K562 (cell line): ENCODE data around the gene TNIK. TPM values are rescaled to one million over a fixed set of nuclear protein-coding genes. Genes with fewer than 3 reads are reported as not detected.

Experiments
- ARID3B ChIP-seq: fragments of 250-450 bp; sonication (Bioruptor Pico); IDR thresholded peaks from 2 replicates; pipeline ENCODE4 v1.4.0; 2020; ENCODE audit warnings: borderline replicate concordance
- BHLHE40 ChIP-seq: IDR thresholded peaks from 2 replicates; pipeline ENCODE4 v1.6.1; 2011; ENCODE audit warnings: low read length, improper control_type of control experiment
- BRD4 ChIP-seq: fragments of 200-600 bp; sonication (generic); IDR thresholded peaks from 2 replicates; pipeline ENCODE4 v1.6.1; 2017; ENCODE audit warnings: inconsistent platforms
- CC2D1A ChIP-seq: fragments of 450-650 bp; IDR thresholded peaks from 2 replicates; pipeline ENCODE4 v1.6.1; 2017; ENCODE audit warnings: mild to moderate bottlenecking
- CREB3 ChIP-seq: fragments of 450-650 bp; conservative IDR thresholded peaks from 2 replicates; pipeline ENCODE4 v1.6.1; 2016; ENCODE audit warnings: missing genetic modification characterization, low read depth, mild to moderate bottlenecking, missing compliant biosample characterization, moderate library complexity
- CREBBP ChIP-seq: IDR thresholded peaks from one replicate; pipeline ENCODE4 v1.6.1; 2012; ENCODE audit warnings: low read depth, mild to moderate bottlenecking, control low read depth, inconsistent platforms, low read length
- EWSR1 ChIP-seq: fragments of 450-650 bp; IDR thresholded peaks from 2 replicates; pipeline ENCODE4 v1.6.1; 2018; ENCODE audit warnings: borderline replicate concordance, mild to moderate bottlenecking, low read depth, moderate library complexity; ENCODE audit not compliant: partially characterized antibody
- MYBL2 ChIP-seq, 2 experiments: fragments of 450-650 bp in 1 of 2; sonication (generic) in 1 of 2; formaldehyde crosslinking in 1 of 2; IDR thresholded peaks; 2 replicates each; pipeline versions ENCODE4 v1.6.1 to v1.8.1; 2017 to 2022; ENCODE audit warnings: borderline replicate concordance in 1 of 2, inconsistent platforms in 1 of 2, low read depth in 1 of 2, mild to moderate bottlenecking in 1 of 2, missing genetic modification reagents in 1 of 2, moderate library complexity in 1 of 2
- POLR2AphosphoS5 ChIP-seq: IDR thresholded peaks from 2 replicates; pipeline ENCODE4 v1.6.1; 2011; ENCODE audit warnings: mild to moderate bottlenecking, low read depth, low read length, moderate library complexity; ENCODE audit not compliant: control insufficient read depth, insufficient read depth
- RBM15 ChIP-seq: fragments of 200-400 bp; formaldehyde crosslinking; IDR thresholded peaks from 2 replicates; pipeline ENCODE4 v1.6.1; 2018; ENCODE audit warnings: mild to moderate bottlenecking, low read length, moderate library complexity; ENCODE audit not compliant: insufficient read depth
- RREB1 ChIP-seq: fragments of 250-450 bp; sonication (Bioruptor Pico); IDR thresholded peaks from 2 replicates; pipeline ENCODE4 v1.4.0; 2020
- SMARCC2 ChIP-seq: fragments of 450-650 bp; IDR thresholded peaks from 2 replicates; pipeline ENCODE4 v1.6.1; 2017; ENCODE audit warnings: antibody characterized with exemption, moderate library complexity, mild to moderate bottlenecking, low read depth
- STAT5A ChIP-seq: IDR thresholded peaks from 2 replicates; pipeline ENCODE4 v1.6.1; 2012; ENCODE audit warnings: low read length, inconsistent platforms, borderline replicate concordance
- WHSC1 ChIP-seq: IDR thresholded peaks from one replicate; pipeline ENCODE4 v1.6.1; 2012; ENCODE audit warnings: low read length, control low read depth, inconsistent platforms
- ZNF445 ChIP-seq: fragments of 250-450 bp; sonication (Bioruptor Pico); IDR thresholded peaks from 2 replicates; pipeline ENCODE4 v1.4.0; 2020; ENCODE audit warnings: low read depth, mild to moderate bottlenecking, moderate library complexity
- ZNF778 ChIP-seq: fragments of 450-650 bp; formaldehyde crosslinking; IDR thresholded peaks from 2 replicates; pipeline ENCODE4 v1.4.0; 2020; ENCODE audit warnings: mild to moderate bottlenecking, moderate library complexity
- polyA plus RNA-seq, 8 experiments: library from polyadenylated mRNA; depleted of rRNA in 4 of 8; stranded (reverse) in 5 of 8; unstranded in 3 of 8; fragments of >200 nt; fragmentation: Nextera tagmentation in 2 of 8; fragmentation: Illumina TruSeq in 1 of 8; extraction: Ambion mirVana in 2 of 8; extraction: Trizol in 1 of 8; gene quantifications; 2 replicates each; pipeline versions ENCODE4 v1.2.1 to v1.2.3, GENCODE V29; 2011 to 2014; ENCODE audit warnings: inconsistent platforms in 1 of 8, missing spikeins in 1 of 8
- total RNA-seq, 7 experiments: library from RNA; depleted of rRNA in 6 of 7; stranded (reverse); fragments of >200 nt in 6 of 7; fragmentation: Illumina TruSeq in 2 of 7; extraction: Trizol in 2 of 7; gene quantifications; 2 replicates each; pipeline versions ENCODE4 v1.2.1 to v1.2.3, GENCODE V29; 2011 to 2021; ENCODE audit warnings: low replicate concordance in 1 of 7
- TF ChIP-seq, protein P1 (sequence below): fragments of 450-650 bp; formaldehyde crosslinking; IDR thresholded peaks from 2 replicates; pipeline ENCODE4 v1.4.0; 2020; ENCODE audit warnings: mild to moderate bottlenecking, moderate library complexity

TNIK gene
- total and polyA plus RNA-seq, 9 of the 15 experiments (the other 6 are each of a cell fraction or from before 2014, with no cell fraction given), result 6.6 to 39.0 (median 24.7) TPM

DNA sequence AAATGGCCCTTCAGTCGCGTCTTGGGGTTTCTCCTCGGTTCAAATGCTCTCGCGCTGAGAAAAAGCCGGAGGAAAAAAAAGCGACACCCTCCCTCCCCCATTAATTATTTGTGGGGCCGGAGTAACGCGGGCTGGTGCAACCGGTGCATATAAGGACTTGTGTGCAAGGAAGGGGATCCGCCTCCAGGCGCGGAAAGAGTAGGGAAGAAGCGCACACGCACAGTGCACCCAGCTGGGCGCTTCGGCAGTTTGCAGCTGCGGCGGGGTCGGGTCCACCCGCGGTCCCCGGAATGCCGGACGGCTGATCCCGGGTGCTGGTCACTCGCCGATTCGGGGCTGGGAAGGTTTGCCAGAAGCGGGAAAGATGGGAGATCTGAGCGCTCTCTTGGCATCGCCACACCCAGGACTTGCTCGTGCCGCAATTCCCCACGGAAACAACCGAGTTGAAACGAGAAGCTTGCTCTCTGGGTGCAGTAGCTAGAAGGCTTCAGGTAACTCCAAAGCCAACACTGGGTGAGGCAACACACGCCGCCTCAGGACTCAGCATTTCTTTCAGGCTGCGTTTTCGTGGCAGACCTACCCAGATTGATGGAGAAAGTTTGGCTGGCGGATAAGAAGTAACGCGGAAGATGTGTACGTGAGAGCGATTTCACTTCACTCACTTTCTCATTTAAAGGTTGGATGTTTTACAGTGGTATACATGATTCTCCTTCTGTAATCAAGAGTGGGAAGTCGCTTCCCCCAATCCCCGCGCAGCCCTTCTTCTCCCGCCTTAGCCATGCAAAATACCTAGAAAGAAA lies 720 bp upstream of the TNIK start (continued):
- TF ChIP-seq ARID3B (CRISPR knock-in tag) (no peak), MYBL2 (IDR thresholded peaks at IDR 0.05; ENCODE audit: low read depth) (no peak), MYBL2 (CRISPR knock-in tag; IDR thresholded peaks at IDR 0.05; ENCODE audit: borderline replicate concordance) (no peak), BHLHE40 (peak; percentile 47; the same call in 1 of the 2 replicates), CC2D1A (no peak), RREB1 (CRISPR knock-in tag) (peak; percentile 43; the same call in 1 of the 2 replicates), POLR2AphosphoS5 (no peak; the same call in 1 of the 2 replicates), ZNF778 (CRISPR knock-in tag) (no peak), SMARCC2 (no peak), CREB3 (tag) (no peak), BRD4 (no peak), ZNF445 (CRISPR knock-in tag) (no peak), WHSC1 (no peak), RBM15 (no peak), EWSR1 (no peak), CREBBP (no peak), STAT5A (no peak)
- TF ChIP-seq, protein P1, sequence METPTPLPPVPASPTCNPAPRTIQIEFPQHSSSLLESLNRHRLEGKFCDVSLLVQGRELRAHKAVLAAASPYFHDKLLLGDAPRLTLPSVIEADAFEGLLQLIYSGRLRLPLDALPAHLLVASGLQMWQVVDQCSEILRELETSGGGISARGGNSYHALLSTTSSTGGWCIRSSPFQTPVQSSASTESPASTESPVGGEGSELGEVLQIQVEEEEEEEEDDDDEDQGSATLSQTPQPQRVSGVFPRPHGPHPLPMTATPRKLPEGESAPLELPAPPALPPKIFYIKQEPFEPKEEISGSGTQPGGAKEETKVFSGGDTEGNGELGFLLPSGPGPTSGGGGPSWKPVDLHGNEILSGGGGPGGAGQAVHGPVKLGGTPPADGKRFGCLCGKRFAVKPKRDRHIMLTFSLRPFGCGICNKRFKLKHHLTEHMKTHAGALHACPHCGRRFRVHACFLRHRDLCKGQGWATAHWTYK (CRISPR knock-in tag), result no peak
